Colonic mucosa (tissue), 4 donors: ENCODE data around the gene ARPC5. TPM values are rescaled to one million over a fixed set of nuclear protein-coding genes. Genes with fewer than 3 reads are reported as not detected.

Source experiments
- DNase-seq: peaks from one replicate; pipeline ENCODE4 v3.0.0-alpha.2; 2020
- H3K27ac ChIP-seq: fragments of 200-600 bp; one replicate; pipeline ENCODE4 v1.8.0; 2021
- H3K27me3 ChIP-seq: fragments of 200-600 bp; one replicate; pipeline ENCODE4 v1.8.0; 2021
- H3K36me3 ChIP-seq: fragments of 200-600 bp; one replicate; pipeline ENCODE4 v1.8.0; 2021
- H3K4me1 ChIP-seq: fragments of 200-600 bp; one replicate; pipeline ENCODE4 v1.8.0; 2021; ENCODE audit warnings: mild to moderate bottlenecking
- H3K4me3 ChIP-seq: fragments of 200-600 bp; one replicate; pipeline ENCODE4 v1.8.0; 2021
- H3K9ac ChIP-seq, 2 donors: one replicate each; pipeline ENCODE4 v1.7.0; 2013; ENCODE audit warnings: control low read depth in 2 of 2, low read depth in 2 of 2, low read length in 2 of 2
- H3K9me3 ChIP-seq: fragments of 200-600 bp; one replicate; pipeline ENCODE4 v1.8.0; 2021
- CTCF ChIP-seq: fragments of 200-600 bp; IDR thresholded peaks from one replicate; pipeline ENCODE4 v1.8.0; 2022; ENCODE audit warnings: antibody characterized with exemption, mild to moderate bottlenecking
- intact Hi-C: fragments of 100-400 bp; cut with DNase I; formaldehyde crosslinking; loops from one replicate; pipeline ENCODE4 v1.14.1; 2022
- total RNA-seq, 2 donors: library from RNA; stranded (reverse); fragmentation: NEBNext Ultra II Directional in 1 of 2; extraction: Animal tissue kit (Norgen Biotek cat#: 25700) in 1 of 2; gene quantifications; one replicate each; pipeline ENCODE4 v1.2.1, GENCODE V29; 2021
- donor health status: healthy.
- donor health status: DM: no; HTN: no; CAD: no.
- donor health status: DM: no; HTN: no; CAD: no.

The ARPC5 gene
- total RNA-seq, 2 donors from 2014 or later: 147 to 189 TPM

GRCh38 chr1:183597656-183598347 lies 37.8 kb downstream of the ARPC5 start:
- DNase-seq: no peak

GRCh38 chr1:183596500-183596899 lies 39.1 kb downstream of the ARPC5 start:
- no peaks in the 10 kb centered on the region for H3K36me3 ChIP-seq
- no peak overlapping the region for H3K27ac ChIP-seq
- no peaks in the 10 kb centered on the region for H3K9me3 ChIP-seq
- TF ChIP-seq CTCF: no peak
- no peak for DNase-seq
- no peaks in the 10 kb centered on the region for H3K27me3 ChIP-seq
- H3K9ac ChIP-seq: no peak overlapping the region
- no peaks in the 10 kb centered on the region for H3K4me1 ChIP-seq
- intact Hi-C loops: no loop called here
- H3K4me3 ChIP-seq: no peak overlapping the region

More at GRCh38 chr1:183597656-183598347, 37.8 kb downstream of the ARPC5 start:
- no peak overlapping the region for H3K4me3 ChIP-seq
- H3K9me3 ChIP-seq: no peaks in the 10 kb centered on the region
- no peak overlapping the region for H3K9ac ChIP-seq
- H3K27me3 ChIP-seq: no peaks in the 10 kb centered on the region
- TF ChIP-seq CTCF: no peak
- H3K4me1 ChIP-seq: no peaks in the 10 kb centered on the region
- peak overlapping the region; percentile 15 for H3K27ac ChIP-seq
- intact Hi-C loops: no loop called here
- no peaks in the 10 kb centered on the region for H3K36me3 ChIP-seq

GRCh38 chr1:183595537-183595936 lies 40.0 kb downstream of the ARPC5 start:
- TF ChIP-seq CTCF: no peak
- no peaks in the 10 kb centered on the region for H3K4me1 ChIP-seq
- no peak overlapping the region for H3K9ac ChIP-seq
- H3K4me3 ChIP-seq: no peak overlapping the region
- no peaks in the 10 kb centered on the region for H3K36me3 ChIP-seq
- intact Hi-C loops: no loop called here
- H3K27ac ChIP-seq: no peak overlapping the region
- H3K9me3 ChIP-seq: no peaks in the 10 kb centered on the region
- no peaks in the 10 kb centered on the region for H3K27me3 ChIP-seq
- no peak for DNase-seq

- intact Hi-C loops: no loop called here
These were observed 42.2 kb downstream of the ARPC5 start for GRCh38 chr1:183593356-183593755.

GRCh38 chr1:183592733-183593132 lies 42.9 kb downstream of the ARPC5 start:
- no peak overlapping the region for H3K27ac ChIP-seq

More at GRCh38 chr1:183593356-183593755, 42.2 kb downstream of the ARPC5 start:
- H3K4me3 ChIP-seq: no peak overlapping the region
- TF ChIP-seq CTCF: no peak
- H3K36me3 ChIP-seq: no peaks in the 10 kb centered on the region
- no peak overlapping the region for H3K9ac ChIP-seq
- DNase-seq: no peak
- no peaks in the 10 kb centered on the region for H3K4me1 ChIP-seq
- H3K27me3 ChIP-seq: no peaks in the 10 kb centered on the region
- no peak overlapping the region for H3K27ac ChIP-seq
- no peaks in the 10 kb centered on the region for H3K9me3 ChIP-seq

More at GRCh38 chr1:183592733-183593132, 42.9 kb downstream of the ARPC5 start:
- Histone ChIP-seq H3K4me3 (no peak overlapping the region), H3K4me1 (no peaks in the 10 kb centered on the region), H3K9ac (no peak overlapping the region), H3K36me3 (no peaks in the 10 kb centered on the region), H3K9me3 (no peaks in the 10 kb centered on the region), H3K27me3 (no peaks in the 10 kb centered on the region)
- intact Hi-C loops: no loop called here
- DNase-seq: no peak
- TF ChIP-seq CTCF: no peak
